ENCODE results near the gene FIBCD1. TPM values are rescaled to one million over a fixed set of nuclear protein-coding genes. Genes with fewer than 3 reads are reported as not detected.
A peak's percentile ranks its signal among the peaks of the same experiment; 100 is the strongest.
"Not testable (repeated sequence)": the region's sequence is repeated elsewhere in the genome, so short reads cannot be mapped to it uniquely, and the experiment has no call there.

Gene FIBCD1
- total RNA-seq, 1 experiment from 2014 or later, result 5.3 TPM

- not testable (repeated sequence) for DNase-seq (ENCODE audit: low spot score)
Observed at GRCh38 chr9:130954925-130955324, 15.9 kb upstream of the FIBCD1 start.

DNA sequence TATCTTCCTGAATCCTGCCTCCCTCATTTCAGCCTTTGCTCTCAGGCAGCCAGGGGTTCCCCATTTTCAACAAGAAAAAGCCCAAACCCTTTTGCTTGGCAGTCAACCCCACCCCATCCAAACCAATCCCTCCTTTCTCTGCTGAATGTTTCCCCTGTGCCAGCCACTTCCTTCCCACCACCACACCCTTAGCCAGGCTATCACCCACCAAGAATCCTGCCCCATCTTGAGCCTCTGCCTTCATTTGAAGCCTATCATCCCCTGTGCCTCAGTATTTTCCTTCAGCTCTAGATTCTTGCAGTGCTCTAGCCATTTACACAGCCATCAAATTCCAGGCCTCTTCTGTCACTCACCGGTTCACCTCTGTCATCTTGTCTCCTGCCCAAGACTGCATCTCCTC lies 15.3 kb upstream of the FIBCD1 start:
- no peak for DNase-seq (ENCODE audit: low spot score)

- no peak for DNase-seq (ENCODE audit: low spot score)
Observed at GRCh38 chr9:130952065-130952762, 13.2 kb upstream of the FIBCD1 start.

- DNase-seq (ENCODE audit: low spot score), result no peak
Observed at GRCh38 chr9:130950039-130950311, 10.9 kb upstream of the FIBCD1 start.

- DNase-seq (ENCODE audit: low spot score), result no peak
Observed at GRCh38 chr9:130949188-130950038, 10.4 kb upstream of the FIBCD1 start.

DNA sequence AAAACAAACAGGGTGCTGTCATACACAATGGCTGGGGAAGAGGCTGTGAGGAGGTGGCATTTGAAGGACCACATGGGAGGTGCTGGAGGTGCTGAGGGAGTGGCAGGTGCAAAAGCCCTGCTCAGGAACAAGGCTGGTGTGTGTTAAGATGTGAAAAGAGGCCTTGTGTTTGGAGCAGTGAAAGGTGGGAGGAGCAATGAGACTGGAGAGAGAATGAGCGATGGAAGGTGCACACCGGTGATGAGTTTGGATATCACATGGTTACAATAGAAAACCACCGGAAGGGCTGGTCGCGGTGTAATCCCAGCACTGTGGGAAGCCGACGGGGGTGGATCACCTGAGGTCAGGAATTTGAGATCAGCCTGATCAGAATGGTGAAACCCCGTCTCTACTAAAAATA lies 9.2 kb upstream of the FIBCD1 start:
- no peak for DNase-seq (ENCODE audit: low spot score)

- DNase-seq (ENCODE audit: low spot score), result no peak
Observed at GRCh38 chr9:130947618-130948140, 8.6 kb upstream of the FIBCD1 start.

- DNase-seq (ENCODE audit: low spot score), result peak; percentile 56
Observed at GRCh38 chr9:130946766-130947617, 7.9 kb upstream of the FIBCD1 start.

DNA sequence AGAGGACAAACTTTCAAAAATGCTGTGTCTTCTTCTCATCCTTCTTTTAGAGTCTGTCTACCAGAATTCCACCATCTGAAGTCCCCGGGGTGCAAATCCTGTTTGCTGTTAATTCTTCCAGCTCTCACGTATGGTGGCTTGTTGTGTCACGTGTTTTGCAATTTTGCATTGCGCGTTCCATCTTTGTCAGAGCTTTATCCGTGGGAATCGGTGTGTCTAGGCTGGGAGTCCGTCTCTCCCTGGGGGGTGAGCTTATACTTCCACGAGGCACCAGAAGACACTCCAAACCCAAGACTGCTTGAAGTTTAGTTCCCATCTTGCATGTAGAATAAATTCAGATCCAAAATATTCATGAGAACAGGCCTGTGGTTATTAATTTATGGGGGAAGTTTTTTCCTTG lies 6.1 kb upstream of the FIBCD1 start:
- no peak for DNase-seq (ENCODE audit: low spot score)

- no peak for DNase-seq (ENCODE audit: low spot score)
Observed at GRCh38 chr9:130944510-130945058, 5.5 kb upstream of the FIBCD1 start.

- DNase-seq (ENCODE audit: low spot score), result no peak
Observed at GRCh38 chr9:130943777-130944176, 4.7 kb upstream of the FIBCD1 start.

DNA sequence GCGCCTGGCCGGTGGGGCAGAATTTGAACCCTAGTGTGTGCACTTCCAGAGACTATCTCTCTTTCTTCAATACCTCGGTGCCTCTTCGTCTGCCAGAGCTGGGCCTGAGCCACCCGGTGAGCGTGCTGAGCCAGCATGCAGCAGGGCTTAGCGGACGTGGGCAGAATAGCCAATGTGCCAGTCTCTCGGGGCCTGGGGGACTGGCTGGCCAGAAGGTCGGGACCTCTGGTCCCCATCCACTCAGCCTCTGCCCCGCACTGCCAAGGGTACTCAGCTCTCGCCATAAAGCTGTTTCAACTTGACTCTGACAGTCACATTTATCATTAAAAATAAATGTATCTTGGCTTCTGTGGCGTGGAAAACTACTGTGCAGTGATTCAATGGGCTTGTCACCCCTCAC lies 4.2 kb upstream of the FIBCD1 start:
- no peak for DNase-seq (ENCODE audit: low spot score)

- DNase-seq (ENCODE audit: low spot score), result no peak
Observed at GRCh38 chr9:130942679-130943078, 3.6 kb upstream of the FIBCD1 start.

GRCh38 chr9:130942084-130942483 lies 3.0 kb upstream of the FIBCD1 start:
- no peak for DNase-seq (ENCODE audit: low spot score)

DNA sequence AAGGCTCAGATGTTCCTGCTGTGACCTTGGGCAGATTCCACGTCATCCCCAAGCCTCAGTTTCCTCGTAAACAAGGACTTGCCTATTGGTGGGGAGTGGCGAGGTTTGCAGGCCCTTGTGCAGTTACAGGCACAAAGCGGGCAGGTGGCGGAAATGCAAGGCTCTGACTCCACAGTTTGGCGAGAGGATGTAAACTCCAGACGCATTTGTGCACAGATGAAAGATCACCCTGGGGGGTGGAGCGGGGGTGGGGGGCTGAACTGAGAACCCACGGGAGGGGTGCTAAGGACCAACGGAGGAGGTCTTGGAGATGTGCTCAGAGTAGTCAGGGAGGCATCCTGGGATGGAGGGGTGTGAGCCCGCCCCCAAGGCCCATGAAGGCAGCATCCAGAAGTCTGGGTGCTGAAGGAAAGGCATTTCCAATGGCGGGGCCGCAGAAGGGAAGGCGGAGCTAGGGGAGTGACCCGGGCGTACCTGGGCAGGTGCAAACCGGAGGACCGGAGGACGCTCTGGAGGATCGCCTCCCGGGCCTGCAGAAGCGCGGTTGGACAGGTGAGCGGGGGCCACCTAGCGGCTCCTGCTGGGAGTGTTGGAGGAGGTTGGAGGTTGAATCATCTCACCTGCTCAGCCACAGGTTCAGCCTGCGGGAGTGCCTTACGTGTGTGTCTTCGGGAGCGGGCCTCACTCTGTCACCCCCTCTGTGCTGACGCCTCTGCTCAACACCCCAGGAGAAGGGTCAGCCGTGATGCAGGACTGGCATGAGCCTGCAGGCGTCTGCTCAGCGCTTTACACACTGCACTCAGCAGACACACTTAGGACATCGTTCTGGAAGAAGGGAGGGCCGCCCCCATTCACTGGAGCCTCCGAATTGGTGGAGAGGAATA lies 1.9 kb upstream of the FIBCD1 start:
- no peak for DNase-seq (ENCODE audit: low spot score)

DNA sequence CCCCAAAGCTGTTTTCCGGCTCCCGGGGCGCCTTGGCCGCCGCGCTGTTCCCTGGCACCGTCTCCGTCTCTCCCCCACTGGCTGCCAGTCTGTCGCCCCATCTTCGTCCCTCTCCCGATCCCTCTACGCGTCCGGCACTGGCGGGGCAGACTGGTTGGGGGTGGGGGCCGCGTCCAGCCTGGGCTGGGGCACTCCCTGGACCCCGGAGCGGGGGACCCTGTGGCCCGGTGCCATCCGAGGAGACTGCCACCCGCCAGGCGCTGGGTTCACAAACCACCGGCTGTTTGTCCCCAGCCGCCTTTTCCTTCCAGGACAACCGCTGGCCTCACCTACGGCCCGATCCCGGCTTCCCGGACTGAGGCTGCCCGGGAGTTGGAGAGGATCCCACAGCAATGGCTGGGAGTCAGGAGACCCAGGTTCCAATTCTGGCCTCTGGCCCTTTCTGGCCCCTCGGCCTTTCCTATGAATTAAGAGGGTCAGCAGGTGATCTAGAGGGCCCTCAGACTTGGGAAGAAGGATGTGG lies 1.0 kb upstream of the FIBCD1 start:
- DNase-seq (ENCODE audit: low spot score), result no peak

GRCh38 chr9:130939405-130940026 lies 469 bp upstream of the FIBCD1 start:
- DNase-seq (ENCODE audit: low spot score), result no peak

DNA sequence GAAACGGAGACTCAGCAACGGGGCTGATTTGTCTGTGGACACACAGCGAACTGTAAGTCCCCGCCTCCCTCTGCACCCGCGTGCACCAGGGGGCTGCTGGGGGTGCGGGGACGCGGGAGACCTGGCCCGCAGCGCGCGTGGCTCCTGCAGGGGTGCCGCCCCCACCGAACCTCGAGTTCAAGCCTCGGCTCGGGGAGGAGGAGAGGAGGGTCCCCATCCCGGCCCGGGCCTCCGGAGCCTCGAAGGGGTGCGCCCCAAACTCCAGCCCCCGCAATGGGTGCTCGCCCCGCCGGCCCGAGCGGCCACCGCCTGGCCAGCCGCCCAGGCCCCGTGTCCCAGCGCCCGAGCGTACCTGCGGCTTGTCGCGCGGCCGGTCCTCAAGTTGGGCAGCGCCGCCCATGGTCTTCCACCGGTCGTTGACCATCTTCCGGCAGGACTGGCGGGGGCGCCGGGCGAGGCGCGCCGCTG lies 829 bp downstream of the FIBCD1 start:
- no peak for DNase-seq (ENCODE audit: low spot score)

GRCh38 chr9:130937146-130938076 lies 1.6 kb downstream of the FIBCD1 start:
- DNase-seq (ENCODE audit: low spot score), result no peak

Measured in H4 (cell line).